Upper lobe of right lung (tissue), 1 donor: ENCODE measurements around the gene C5orf58. TPM values are rescaled to one million over a fixed set of nuclear protein-coding genes. Genes with fewer than 3 reads are reported as not detected.
A peak's percentile ranks its signal among the peaks of the same experiment; 100 is the strongest.

Source experiments
- ATAC-seq: fragments of 200-7000 bp; cut with Tn5 transposase; one replicate; pipeline ENCODE4 v1.9.1; 2020; ENCODE audit warnings: mild to moderate bottlenecking, moderate library complexity
- DNase-seq: peaks from one replicate; pipeline ENCODE4 v3.0.0-alpha.2; 2020
- H3K27ac ChIP-seq: fragments of 200-600 bp; one replicate; pipeline ENCODE4 v1.8.0; 2022
- H3K27me3 ChIP-seq: fragments of 200-600 bp; one replicate; pipeline ENCODE4 v1.8.0; 2022; ENCODE audit warnings: mild to moderate bottlenecking
- H3K36me3 ChIP-seq: fragments of 200-600 bp; one replicate; pipeline ENCODE4 v1.8.0; 2022
- H3K4me1 ChIP-seq: fragments of 200-600 bp; one replicate; pipeline ENCODE4 v1.8.0; 2022
- H3K4me3 ChIP-seq: fragments of 200-600 bp; one replicate; pipeline ENCODE4 v1.8.0; 2022; ENCODE audit warnings: mild to moderate bottlenecking
- H3K9me3 ChIP-seq: fragments of 200-600 bp; one replicate; pipeline ENCODE4 v1.8.0; 2022
- intact Hi-C: fragments of 100-400 bp; cut with DNase I; formaldehyde crosslinking; loops from one replicate; pipeline ENCODE4 v1.11.0; 2022
- total RNA-seq: library from RNA; stranded (reverse); fragmentation: NEBNext Ultra II Directional; extraction: Animal tissue kit (Norgen Biotek cat#: 25700); gene quantifications from one replicate; pipeline ENCODE4 v1.2.1, GENCODE V29; 2021
- TF ChIP-seq, protein P1 (sequence below): fragments of 200-600 bp; IDR thresholded peaks from one replicate; pipeline ENCODE4 v1.8.0; 2022; ENCODE audit warnings: antibody characterized with exemption
- donor health status: DM: no; HTN: yes; CAD: no; lungs with severe emphysema.

The C5orf58 gene
- total RNA-seq, 1 donor from 2014 or later, result not detected

GRCh38 chr5:170261528-170262043 lies 28.8 kb downstream of the C5orf58 start:
- ATAC-seq (no peak), DNase-seq (no peak)
- Histone ChIP-seq H3K4me1 (peaks cover 5% of the 10 kb centered on the region), H3K9me3 (no peaks in the 10 kb centered on the region), H3K36me3 (peaks cover 81% of the 10 kb centered on the region), H3K27me3 (no peaks in the 10 kb centered on the region), H3K4me3 (no peak overlapping the region), H3K27ac (no peak overlapping the region)
- TF ChIP-seq, protein P1, sequence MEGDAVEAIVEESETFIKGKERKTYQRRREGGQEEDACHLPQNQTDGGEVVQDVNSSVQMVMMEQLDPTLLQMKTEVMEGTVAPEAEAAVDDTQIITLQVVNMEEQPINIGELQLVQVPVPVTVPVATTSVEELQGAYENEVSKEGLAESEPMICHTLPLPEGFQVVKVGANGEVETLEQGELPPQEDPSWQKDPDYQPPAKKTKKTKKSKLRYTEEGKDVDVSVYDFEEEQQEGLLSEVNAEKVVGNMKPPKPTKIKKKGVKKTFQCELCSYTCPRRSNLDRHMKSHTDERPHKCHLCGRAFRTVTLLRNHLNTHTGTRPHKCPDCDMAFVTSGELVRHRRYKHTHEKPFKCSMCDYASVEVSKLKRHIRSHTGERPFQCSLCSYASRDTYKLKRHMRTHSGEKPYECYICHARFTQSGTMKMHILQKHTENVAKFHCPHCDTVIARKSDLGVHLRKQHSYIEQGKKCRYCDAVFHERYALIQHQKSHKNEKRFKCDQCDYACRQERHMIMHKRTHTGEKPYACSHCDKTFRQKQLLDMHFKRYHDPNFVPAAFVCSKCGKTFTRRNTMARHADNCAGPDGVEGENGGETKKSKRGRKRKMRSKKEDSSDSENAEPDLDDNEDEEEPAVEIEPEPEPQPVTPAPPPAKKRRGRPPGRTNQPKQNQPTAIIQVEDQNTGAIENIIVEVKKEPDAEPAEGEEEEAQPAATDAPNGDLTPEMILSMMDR, result no peak
- intact Hi-C loops, result loop anchor here (10.0 kb wide), 1 partner anchor 83 kb away; no protein-coding TSS in a partner anchor

- Histone ChIP-seq H3K27ac (no peak overlapping the region), H3K4me3 (no peak overlapping the region), H3K36me3 (peaks cover 78% of the 10 kb centered on the region), H3K9me3 (no peaks in the 10 kb centered on the region), H3K27me3 (no peaks in the 10 kb centered on the region), H3K4me1 (peaks cover 9% of the 10 kb centered on the region)
- no peak for ATAC-seq
- no peak for DNase-seq
- intact Hi-C loops, result loop anchor here (10.0 kb wide), 1 partner anchor 82 kb away; no protein-coding TSS in a partner anchor
- TF ChIP-seq, protein P1, result no peak
Measured at GRCh38 chr5:170262061-170263045, 29.6 kb downstream of the C5orf58 start.

DNA sequence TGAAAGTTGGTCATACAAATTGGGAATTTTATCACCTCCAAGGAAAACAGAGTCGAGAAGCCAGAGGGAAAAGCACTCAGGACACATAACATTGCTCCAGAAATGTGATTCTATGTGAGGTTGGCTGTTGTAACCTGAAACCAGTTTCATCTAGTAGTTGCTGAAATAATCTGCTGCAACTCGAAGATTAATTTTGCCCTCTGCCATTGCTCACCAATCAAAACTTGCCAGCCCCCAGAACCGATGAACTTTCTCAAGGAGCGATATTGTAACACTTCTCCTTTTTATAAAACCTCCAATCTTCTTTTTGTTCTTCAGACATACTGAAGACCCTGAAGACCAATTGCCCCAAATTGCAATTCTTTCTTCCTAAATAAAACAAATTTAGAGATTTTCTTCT lies 31.1 kb downstream of the C5orf58 start:
- intact Hi-C loops, result loop anchor here (10.0 kb wide), 1 partner anchor 81 kb away; no protein-coding TSS in a partner anchor
- no peak overlapping the region for H3K27ac ChIP-seq
- H3K9me3 ChIP-seq, result no peaks in the 10 kb centered on the region
- H3K36me3 ChIP-seq, result peaks cover 64% of the 10 kb centered on the region
- H3K4me3 ChIP-seq, result no peak overlapping the region
- H3K4me1 ChIP-seq, result peaks cover 24% of the 10 kb centered on the region
- ATAC-seq (no peak), DNase-seq (no peak)
- TF ChIP-seq, protein P1, result no peak
- no peaks in the 10 kb centered on the region for H3K27me3 ChIP-seq

GRCh38 chr5:170265522-170265921 lies 32.7 kb downstream of the C5orf58 start:
- Histone ChIP-seq H3K4me1 (peaks cover 30% of the 10 kb centered on the region), H3K27me3 (no peaks in the 10 kb centered on the region), H3K27ac (no peak overlapping the region), H3K36me3 (peaks cover 50% of the 10 kb centered on the region), H3K9me3 (no peaks in the 10 kb centered on the region), H3K4me3 (no peak overlapping the region)
- TF ChIP-seq, protein P1, result no peak
- ATAC-seq (peak; percentile 14), DNase-seq (no peak)
- intact Hi-C loops, result loop anchor here (10.0 kb wide), 1 partner anchor 79 kb away; no protein-coding TSS in a partner anchor

DNA sequence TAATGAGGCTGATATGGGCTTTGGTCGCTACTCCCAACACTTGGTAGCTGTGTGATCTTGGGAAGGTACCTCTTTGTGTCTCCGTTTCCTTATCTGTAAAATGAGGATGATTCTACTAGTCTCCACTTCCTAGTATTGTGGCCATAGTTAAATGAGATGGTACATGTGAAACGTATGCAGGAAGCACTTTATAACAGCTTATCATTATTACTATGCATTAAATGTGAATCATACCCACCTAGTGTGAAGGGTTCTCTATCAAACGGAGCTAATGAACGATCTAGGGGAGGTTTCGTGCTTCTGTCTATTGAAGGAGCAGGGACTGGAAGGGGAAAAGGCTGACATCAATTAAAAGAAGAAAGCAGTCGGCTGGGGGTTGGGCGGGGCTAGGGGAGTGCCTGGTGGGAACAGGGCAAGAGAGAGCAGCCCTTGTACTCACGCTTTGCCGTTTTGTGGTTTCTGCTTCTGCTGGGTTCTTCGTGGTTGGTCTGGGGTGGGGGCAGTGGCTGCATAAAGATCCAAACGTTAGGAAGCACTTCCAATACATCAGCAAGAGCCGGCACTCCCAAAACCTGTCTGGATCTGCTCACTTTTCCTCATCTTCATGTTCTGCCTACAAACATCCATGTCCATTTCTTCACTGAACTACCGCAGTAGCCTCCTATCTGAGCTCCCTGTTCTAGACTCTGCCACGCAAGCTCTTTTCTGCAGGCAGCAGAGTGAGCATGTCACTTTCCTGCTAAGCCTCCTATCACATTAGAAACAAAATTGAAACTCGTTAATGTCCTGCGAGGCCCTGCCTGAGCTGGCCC lies 34.0 kb downstream of the C5orf58 start:
- intact Hi-C loops, result loop anchor here (10.0 kb wide), 1 partner anchor 78 kb away; no protein-coding TSS in a partner anchor
- H3K36me3 ChIP-seq, result peaks cover 50% of the 10 kb centered on the region
- TF ChIP-seq, protein P1, result no peak

More for the DNA sequence above, 34.0 kb downstream of the C5orf58 start:
- ATAC-seq (no peak), DNase-seq (no peak)
- Histone ChIP-seq H3K27ac (peak overlapping the region; percentile 58), H3K4me3 (no peak overlapping the region), H3K4me1 (peaks cover 30% of the 10 kb centered on the region), H3K27me3 (no peaks in the 10 kb centered on the region), H3K9me3 (no peaks in the 10 kb centered on the region)
